ENCODE measurements around the gene NR5A1.

GRCh38 chr9:124442826-124443225 lies 64.4 kb downstream of the NR5A1 start:
- no peak for TF ChIP-seq CTCF (IDR thresholded peaks at IDR 0.05)
- no peak for TF ChIP-seq POLR2A (IDR thresholded peaks at IDR 0.05)

All from heart left ventricle (tissue), 13 donors.